Panc1 (cell line): ENCODE data around the gene ZBTB46. TPM values are rescaled to one million over a fixed set of nuclear protein-coding genes. Genes with fewer than 3 reads are reported as not detected.
"Not testable (repeated sequence)": the region's sequence is repeated elsewhere in the genome, so short reads cannot be mapped to it uniquely, and the experiment has no call there.

ENCODE experiments used
- ATAC-seq: fragments of 200-7000 bp; cut with Tn5 transposase; 2 replicates; pipeline ENCODE4 v1.9.1; 2020; ENCODE audit warnings: mild to moderate bottlenecking, moderate library complexity
- BruUV-seq: library from RNA; stranded (reverse); fragments of 400-500 nt; replicated peaks from 2 replicates; lab custom pipeline; 2021; lab: Mats Ljungman, UMichigan
- CTCF ChIA-PET: fragments of 300-600 bp; sonication (Branson Sonifier 250); formaldehyde crosslinking; loops from one replicate; lab custom pipeline; 2022; ENCODE audit warnings: antibody characterized with exemption; lab: Charles Lee
- POLR2A ChIA-PET: fragments of 300-600 bp; sonication (Branson Sonifier 250); formaldehyde crosslinking; loops from one replicate; lab custom pipeline; 2022; ENCODE audit warnings: antibody characterized with exemption; lab: Charles Lee
- DNase-seq: peaks from one replicate; pipeline ENCODE4 v3.0.0-alpha.2; 2010; ENCODE audit warnings: low read depth, low spot score
- H3K27ac ChIP-seq: 2 replicates; pipeline ENCODE4 v1.5.1; 2011; ENCODE audit warnings: mild to moderate bottlenecking, low read length, inconsistent platforms
- H3K27me3 ChIP-seq: fragments of 200-500 bp; sonication (Bioruptor generic); 2 replicates; pipeline ENCODE4 v1.6.0; 2014; ENCODE audit warnings: low read length, inconsistent platforms; ENCODE audit not compliant: control insufficient read depth, insufficient read depth
- H3K36me3 ChIP-seq: fragments of 200-500 bp; sonication (Bioruptor generic); 2 replicates; pipeline ENCODE4 v1.5.1; 2014; ENCODE audit warnings: inconsistent platforms, mild to moderate bottlenecking, low read length, moderate library complexity; ENCODE audit not compliant: control insufficient read depth, insufficient read depth
- H3K4me1 ChIP-seq: 2 replicates; pipeline ENCODE4 v1.5.1; 2011; ENCODE audit warnings: inconsistent platforms, mild to moderate bottlenecking, low read length, moderate library complexity; ENCODE audit not compliant: control insufficient read depth, insufficient read depth
- H3K4me3 ChIP-seq, 2 experiments: 2 replicates each; pipeline ENCODE4 v1.5.1; 2011 to 2012; ENCODE audit warnings: low read depth in 2 of 2, low read length in 2 of 2, mild to moderate bottlenecking in 2 of 2, inconsistent platforms in 1 of 2, moderate library complexity in 1 of 2
- H3K9me3 ChIP-seq: fragments of 200-500 bp; sonication (Bioruptor generic); 2 replicates; pipeline ENCODE4 v1.5.1; 2014; ENCODE audit warnings: low read depth, mild to moderate bottlenecking, inconsistent platforms, low read length, moderate library complexity; ENCODE audit not compliant: control insufficient read depth, insufficient read depth
- POLR2AphosphoS5 ChIP-seq: IDR thresholded peaks from 2 replicates; pipeline ENCODE4 v1.6.1; 2012; ENCODE audit warnings: mild to moderate bottlenecking, low read depth, low read length, moderate library complexity
- SIN3A ChIP-seq: IDR thresholded peaks from 2 replicates; pipeline ENCODE4 v1.6.1; 2012; ENCODE audit warnings: low read depth, mild to moderate bottlenecking, low read length, moderate library complexity, borderline replicate concordance; ENCODE audit not compliant: insufficient read depth
- TCF7L2 ChIP-seq: IDR thresholded peaks from 2 replicates; pipeline ENCODE4 v1.6.1; 2011; ENCODE audit warnings: mild to moderate bottlenecking, low read depth, low read length, inconsistent platforms
- in situ Hi-C: cut with HindIII; loops from 2 replicates; pipeline ENCODE4 v1.10.0; 2016; ENCODE audit warnings: low sequenced_read_pairs, low pct_unique_long_range_greater_than_20kb
- intact Hi-C: fragments of 100-400 bp; cut with micrococcal nuclease; formaldehyde crosslinking; loops from one replicate; pipeline ENCODE4 v1.10.0; 2022; ENCODE audit not compliant: unreplicated experiment
- total RNA-seq: library from RNA; stranded (reverse); gene quantifications from one replicate; pipeline ENCODE4 v1.2.1, GENCODE V29; 2021; ENCODE audit not compliant: unreplicated experiment
- TF ChIP-seq, protein P1 (sequence below): fragments of 450-650 bp; IDR thresholded peaks from 2 replicates; pipeline ENCODE4 v1.5.1; 2017; ENCODE audit warnings: mild to moderate bottlenecking
- TF ChIP-seq, protein P2 (sequence below), 2 experiments: IDR thresholded peaks; 2 replicates each; pipeline ENCODE4 v1.6.1; 2011 to 2012; ENCODE audit warnings: low read depth in 2 of 2, control low read depth in 1 of 2, low read length in 1 of 2, mild to moderate bottlenecking in 1 of 2, moderate library complexity in 1 of 2; ENCODE audit not compliant: insufficient read depth in 1 of 2

ZBTB46 gene
- total RNA-seq, 1 experiment from 2014 or later = 15.2 TPM

DNA sequence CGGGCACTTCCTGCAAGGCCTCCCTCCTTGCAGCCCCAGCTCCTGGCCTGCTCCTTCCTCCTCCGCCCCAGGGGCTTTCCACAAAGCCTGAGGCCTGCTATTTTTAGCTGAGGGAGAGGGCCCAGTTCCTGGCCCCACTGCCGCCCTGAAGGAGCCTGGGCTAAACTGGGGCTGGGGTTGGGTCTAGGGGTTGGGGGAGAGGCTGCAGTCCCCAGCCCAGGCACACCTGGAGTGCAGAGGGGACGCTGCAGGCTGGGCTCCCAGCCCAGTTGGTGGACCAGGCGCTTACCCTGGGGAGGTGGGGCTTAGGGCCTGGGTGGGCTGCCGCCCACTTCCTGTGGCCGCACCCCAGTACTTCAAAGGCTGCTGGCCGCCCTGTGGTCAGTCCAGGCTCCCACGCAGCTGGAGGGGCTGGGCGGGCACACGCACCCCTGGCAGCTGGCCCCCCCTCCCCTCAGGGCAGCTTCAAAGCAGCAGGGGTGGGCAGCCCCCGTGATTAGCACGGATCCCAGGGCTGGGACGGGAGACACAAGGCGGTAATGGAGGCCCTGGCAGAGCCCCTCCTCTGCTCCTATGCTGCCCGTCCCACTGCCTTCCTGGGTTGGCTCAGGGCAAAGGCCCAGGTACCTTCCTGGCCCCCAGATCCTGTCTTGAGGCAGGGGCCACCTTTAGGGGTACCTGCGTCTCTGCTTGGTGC, 23.2 kb upstream of the ZBTB46 start:
- in situ Hi-C loops (no loop called here), intact Hi-C loops (no loop called here)
- H3K27me3 ChIP-seq = no peaks in the 10 kb centered on the region
- H3K4me1 ChIP-seq = peaks cover 34% of the 10 kb centered on the region
- BruUV-seq = no TSS peak
- ATAC-seq = peak; percentile 50
- ChIA-PET POLR2A (interaction anchor here (0.5 kb wide), 1 partner anchor 27 kb away, joined by 5 read pairs; no protein-coding TSS in a partner anchor), CTCF (no interaction called here)
- TF ChIP-seq SIN3A = no peak
- no peak for TF ChIP-seq POLR2AphosphoS5
- TF ChIP-seq, protein P1, sequence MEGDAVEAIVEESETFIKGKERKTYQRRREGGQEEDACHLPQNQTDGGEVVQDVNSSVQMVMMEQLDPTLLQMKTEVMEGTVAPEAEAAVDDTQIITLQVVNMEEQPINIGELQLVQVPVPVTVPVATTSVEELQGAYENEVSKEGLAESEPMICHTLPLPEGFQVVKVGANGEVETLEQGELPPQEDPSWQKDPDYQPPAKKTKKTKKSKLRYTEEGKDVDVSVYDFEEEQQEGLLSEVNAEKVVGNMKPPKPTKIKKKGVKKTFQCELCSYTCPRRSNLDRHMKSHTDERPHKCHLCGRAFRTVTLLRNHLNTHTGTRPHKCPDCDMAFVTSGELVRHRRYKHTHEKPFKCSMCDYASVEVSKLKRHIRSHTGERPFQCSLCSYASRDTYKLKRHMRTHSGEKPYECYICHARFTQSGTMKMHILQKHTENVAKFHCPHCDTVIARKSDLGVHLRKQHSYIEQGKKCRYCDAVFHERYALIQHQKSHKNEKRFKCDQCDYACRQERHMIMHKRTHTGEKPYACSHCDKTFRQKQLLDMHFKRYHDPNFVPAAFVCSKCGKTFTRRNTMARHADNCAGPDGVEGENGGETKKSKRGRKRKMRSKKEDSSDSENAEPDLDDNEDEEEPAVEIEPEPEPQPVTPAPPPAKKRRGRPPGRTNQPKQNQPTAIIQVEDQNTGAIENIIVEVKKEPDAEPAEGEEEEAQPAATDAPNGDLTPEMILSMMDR = no peak
- TF ChIP-seq TCF7L2 = peak; percentile 86
- no peaks in the 10 kb centered on the region for H3K36me3 ChIP-seq
- no peak for DNase-seq
- no peak overlapping the region for H3K4me3 ChIP-seq
- H3K27ac ChIP-seq = peak overlapping the region; percentile 74
- H3K9me3 ChIP-seq = no peaks in the 10 kb centered on the region

DNA sequence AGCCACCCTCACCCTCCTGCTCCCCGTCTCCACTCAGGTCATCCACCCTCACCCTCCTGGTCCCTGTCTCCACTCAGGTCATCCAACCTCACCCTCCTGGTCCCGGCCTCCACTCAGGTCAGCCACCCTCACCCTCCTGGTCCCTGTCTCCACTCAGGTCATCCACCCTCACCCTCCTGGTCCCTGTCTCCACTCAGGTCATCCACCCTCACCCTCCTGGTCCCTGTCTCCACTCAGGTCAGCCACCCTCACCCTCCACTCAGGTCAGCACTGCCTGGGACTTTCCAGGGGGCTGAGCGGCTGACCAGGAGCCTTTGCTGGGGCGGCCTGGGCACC, 22.6 kb upstream of the ZBTB46 start:
- H3K36me3 ChIP-seq, ATAC-seq, H3K27me3 ChIP-seq, H3K4me3 ChIP-seq, CTCF ChIA-PET, in situ Hi-C loops, intact Hi-C loops, DNase-seq, H3K9me3 ChIP-seq, BruUV-seq: not testable (repeated sequence)
- POLR2A ChIA-PET = interaction anchor here (0.5 kb wide), 1 partner anchor 27 kb away, joined by 5 read pairs; no protein-coding TSS in a partner anchor
- Histone ChIP-seq H3K27ac (peak overlapping the region; percentile 74; the same call in 1 of the 2 replicates), H3K4me1 (peaks cover 29% of the 10 kb centered on the region)

DNA sequence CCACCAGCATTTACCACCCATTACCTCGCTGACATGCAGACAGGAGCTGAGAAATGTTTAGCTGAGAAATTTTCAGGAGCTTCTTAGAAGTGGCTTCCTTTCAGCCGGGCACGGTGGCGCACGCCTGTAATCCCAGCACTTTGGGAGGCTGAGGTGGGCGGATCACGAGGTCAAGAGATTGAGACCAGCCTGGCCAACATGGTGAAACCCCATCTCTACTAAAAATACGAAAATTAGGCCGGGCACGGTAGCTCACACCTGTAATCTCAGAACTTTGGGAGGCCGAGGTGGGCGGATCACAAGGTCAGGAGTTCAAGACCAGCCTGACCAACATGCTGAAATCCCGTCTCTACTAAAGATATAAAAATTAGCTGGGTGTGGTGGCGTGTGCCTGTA, 20.5 kb upstream of the ZBTB46 start:
- H3K9me3 ChIP-seq, DNase-seq, H3K27ac ChIP-seq, H3K4me3 ChIP-seq, H3K36me3 ChIP-seq, ATAC-seq, BruUV-seq, POLR2A ChIA-PET, H3K27me3 ChIP-seq, in situ Hi-C loops, intact Hi-C loops: not testable (repeated sequence)
- peaks cover 35% of the 10 kb centered on the region for H3K4me1 ChIP-seq
- CTCF ChIA-PET = interaction anchor here (0.7 kb wide), 1 partner anchor 33 kb away, joined by 4 read pairs; no protein-coding TSS in a partner anchor

DNA sequence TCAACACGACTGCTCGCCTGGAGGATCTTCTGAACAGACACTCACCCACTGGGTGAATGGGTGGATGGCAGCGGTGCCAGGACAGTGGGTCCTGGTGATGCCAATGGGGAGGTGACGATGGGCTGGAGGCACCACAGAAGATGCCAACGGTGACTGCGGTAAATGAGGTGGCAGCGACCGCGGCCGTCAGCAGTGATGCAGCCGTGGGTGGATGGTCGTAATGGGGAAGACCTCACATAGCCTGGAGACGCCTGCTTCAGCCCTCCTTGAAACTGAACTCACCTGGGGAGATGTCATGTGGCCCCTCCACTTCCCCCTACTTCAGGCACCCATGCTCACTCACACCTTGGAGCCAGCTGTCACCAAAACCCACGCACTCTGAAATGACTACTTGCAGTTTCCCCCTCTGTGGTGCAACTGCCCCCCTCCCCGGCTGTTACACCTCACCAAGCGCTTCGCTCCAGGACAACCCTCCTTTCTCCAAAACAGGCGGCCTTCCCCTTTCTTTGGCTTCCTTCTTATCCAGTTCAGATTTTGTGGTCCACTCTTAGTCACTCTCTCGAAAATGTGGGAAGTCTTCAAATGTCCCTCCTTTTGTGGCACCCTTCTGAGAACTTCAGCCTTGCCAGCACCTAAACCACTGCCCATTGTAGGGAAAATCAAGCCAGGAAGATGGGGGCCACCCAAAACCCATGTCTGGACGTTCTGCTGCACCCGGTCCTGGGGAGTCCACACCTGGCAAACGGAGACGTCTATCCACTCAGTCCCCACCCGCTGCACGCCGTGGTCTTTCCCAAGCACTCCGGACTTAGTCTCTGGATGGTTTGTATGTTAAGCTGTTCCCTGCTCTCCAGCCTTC, 19.9 kb upstream of the ZBTB46 start:
- ChIA-PET CTCF (no interaction called here), POLR2A (no interaction called here)

More for the DNA sequence above, 19.9 kb upstream of the ZBTB46 start:
- H3K9me3 ChIP-seq = no peaks in the 10 kb centered on the region
- H3K27ac ChIP-seq = no peak overlapping the region
- BruUV-seq = no TSS peak
- TF ChIP-seq SIN3A = no peak
- TF ChIP-seq, protein P2, sequence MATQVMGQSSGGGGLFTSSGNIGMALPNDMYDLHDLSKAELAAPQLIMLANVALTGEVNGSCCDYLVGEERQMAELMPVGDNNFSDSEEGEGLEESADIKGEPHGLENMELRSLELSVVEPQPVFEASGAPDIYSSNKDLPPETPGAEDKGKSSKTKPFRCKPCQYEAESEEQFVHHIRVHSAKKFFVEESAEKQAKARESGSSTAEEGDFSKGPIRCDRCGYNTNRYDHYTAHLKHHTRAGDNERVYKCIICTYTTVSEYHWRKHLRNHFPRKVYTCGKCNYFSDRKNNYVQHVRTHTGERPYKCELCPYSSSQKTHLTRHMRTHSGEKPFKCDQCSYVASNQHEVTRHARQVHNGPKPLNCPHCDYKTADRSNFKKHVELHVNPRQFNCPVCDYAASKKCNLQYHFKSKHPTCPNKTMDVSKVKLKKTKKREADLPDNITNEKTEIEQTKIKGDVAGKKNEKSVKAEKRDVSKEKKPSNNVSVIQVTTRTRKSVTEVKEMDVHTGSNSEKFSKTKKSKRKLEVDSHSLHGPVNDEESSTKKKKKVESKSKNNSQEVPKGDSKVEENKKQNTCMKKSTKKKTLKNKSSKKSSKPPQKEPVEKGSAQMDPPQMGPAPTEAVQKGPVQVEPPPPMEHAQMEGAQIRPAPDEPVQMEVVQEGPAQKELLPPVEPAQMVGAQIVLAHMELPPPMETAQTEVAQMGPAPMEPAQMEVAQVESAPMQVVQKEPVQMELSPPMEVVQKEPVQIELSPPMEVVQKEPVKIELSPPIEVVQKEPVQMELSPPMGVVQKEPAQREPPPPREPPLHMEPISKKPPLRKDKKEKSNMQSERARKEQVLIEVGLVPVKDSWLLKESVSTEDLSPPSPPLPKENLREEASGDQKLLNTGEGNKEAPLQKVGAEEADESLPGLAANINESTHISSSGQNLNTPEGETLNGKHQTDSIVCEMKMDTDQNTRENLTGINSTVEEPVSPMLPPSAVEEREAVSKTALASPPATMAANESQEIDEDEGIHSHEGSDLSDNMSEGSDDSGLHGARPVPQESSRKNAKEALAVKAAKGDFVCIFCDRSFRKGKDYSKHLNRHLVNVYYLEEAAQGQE (IDR thresholded peaks at IDR 0.05; ENCODE audit: insufficient read depth in 1 of 2, low read depth in 2 of 2, low read length in 1 of 2) = no peak
- no peak for TF ChIP-seq TCF7L2
- TF ChIP-seq POLR2AphosphoS5 = no peak
- TF ChIP-seq, protein P1 = no peak
- H3K36me3 ChIP-seq = no peaks in the 10 kb centered on the region
- no peak for DNase-seq
- H3K4me1 ChIP-seq = peaks cover 40% of the 10 kb centered on the region
- no peak overlapping the region for H3K4me3 ChIP-seq
- ATAC-seq = no peak
- in situ Hi-C loops = no loop called here
- H3K27me3 ChIP-seq = no peaks in the 10 kb centered on the region
- intact Hi-C loops = no loop called here
